ENCODE results near the gene FRMD3. TPM values are rescaled to one million over a fixed set of nuclear protein-coding genes. Genes with fewer than 3 reads are reported as not detected.

Gene FRMD3
- total and polyA plus RNA-seq, 4 donors: 0.16 to 0.75 (median 0.48) TPM

DNA sequence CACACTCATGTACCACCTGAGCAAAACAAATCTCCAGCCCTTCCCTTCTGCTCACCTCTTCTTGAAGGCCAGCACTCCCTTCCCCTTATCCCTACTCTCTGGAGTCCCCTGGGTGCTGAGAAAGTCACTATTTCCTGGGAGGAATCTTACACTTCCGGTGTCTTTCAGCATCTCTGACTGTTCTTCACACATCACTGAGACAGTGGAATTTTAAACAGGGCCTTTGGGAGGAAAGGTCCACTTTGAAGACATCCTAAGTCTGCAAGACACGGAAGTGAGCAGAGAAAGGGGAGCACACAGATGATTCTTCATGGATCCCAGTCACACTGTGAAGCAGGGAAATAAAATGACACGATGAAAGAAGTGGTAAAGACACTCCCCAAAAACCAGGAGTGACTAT lies 25.6 kb downstream of the FRMD3 start:
- TF ChIP-seq, protein P1, sequence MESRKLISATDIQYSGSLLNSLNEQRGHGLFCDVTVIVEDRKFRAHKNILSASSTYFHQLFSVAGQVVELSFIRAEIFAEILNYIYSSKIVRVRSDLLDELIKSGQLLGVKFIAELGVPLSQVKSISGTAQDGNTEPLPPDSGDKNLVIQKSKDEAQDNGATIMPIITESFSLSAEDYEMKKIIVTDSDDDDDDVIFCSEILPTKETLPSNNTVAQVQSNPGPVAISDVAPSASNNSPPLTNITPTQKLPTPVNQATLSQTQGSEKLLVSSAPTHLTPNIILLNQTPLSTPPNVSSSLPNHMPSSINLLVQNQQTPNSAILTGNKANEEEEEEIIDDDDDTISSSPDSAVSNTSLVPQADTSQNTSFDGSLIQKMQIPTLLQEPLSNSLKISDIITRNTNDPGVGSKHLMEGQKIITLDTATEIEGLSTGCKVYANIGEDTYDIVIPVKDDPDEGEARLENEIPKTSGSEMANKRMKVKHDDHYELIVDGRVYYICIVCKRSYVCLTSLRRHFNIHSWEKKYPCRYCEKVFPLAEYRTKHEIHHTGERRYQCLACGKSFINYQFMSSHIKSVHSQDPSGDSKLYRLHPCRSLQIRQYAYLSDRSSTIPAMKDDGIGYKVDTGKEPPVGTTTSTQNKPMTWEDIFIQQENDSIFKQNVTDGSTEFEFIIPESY (IDR thresholded peaks at IDR 0.05): no peak
- TF ChIP-seq GABPA (IDR thresholded peaks at IDR 0.05 in 1 of 2, conservative IDR thresholded peaks at IDR 0.05 in 1 of 2): no peak
- H3K4me3 ChIP-seq (ENCODE audit: low read depth in 1 of 3, low read length in 3 of 3): no peak overlapping the region
- WGBS: 95% methylated on average over 3 of the region's 3 CpGs
- no peak for DNase-seq (ENCODE audit: low spot score)
- peaks cover 0 to 8% (median 4%) of the 10 kb centered on the region in 4 donors for H3K4me1 ChIP-seq (ENCODE audit: control insufficient read depth in 4 of 4, insufficient read depth in 4 of 4, low read length in 3 of 4)
- no peak overlapping the region for H3K27ac ChIP-seq (ENCODE audit: low read depth in 1 of 2, low read length in 2 of 2)
- H3K36me3 ChIP-seq (ENCODE audit: control insufficient read depth in 4 of 4, insufficient read depth in 3 of 4, low read depth in 1 of 4, low read length in 3 of 4): no peaks in the 10 kb centered on the region
- H3K9ac ChIP-seq (ENCODE audit: low read depth in 1 of 2, low read length in 2 of 2): no peak overlapping the region
- no peaks in the 10 kb centered on the region for H3K27me3 ChIP-seq (ENCODE audit: control insufficient read depth in 4 of 4, insufficient read depth in 4 of 4, low read length in 3 of 4)
- H3K9me3 ChIP-seq (ENCODE audit: control insufficient read depth in 4 of 4, low read length in 3 of 4): no peaks in the 10 kb centered on the region

DNA sequence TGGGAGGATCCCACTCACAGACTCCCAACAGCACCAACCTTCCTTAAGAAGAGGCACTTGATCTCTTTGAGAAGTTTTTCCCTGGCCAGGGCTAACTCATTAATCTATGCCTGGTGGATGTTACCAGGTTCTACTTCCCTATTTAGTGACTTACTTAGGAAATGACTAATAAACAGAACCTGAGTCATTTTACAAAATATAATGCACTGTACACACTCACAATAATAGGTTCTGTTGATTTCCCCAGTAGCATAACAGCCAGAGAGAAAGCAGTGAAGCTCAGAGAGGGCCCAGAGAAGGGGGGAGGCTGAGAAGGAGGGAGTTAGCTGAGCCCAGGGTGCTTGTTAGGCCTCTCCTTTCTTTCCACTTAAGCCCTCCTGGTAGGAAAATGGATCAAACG lies 27.1 kb downstream of the FRMD3 start:
- no peak overlapping the region for H3K9ac ChIP-seq (ENCODE audit: low read depth in 1 of 2, low read length in 2 of 2)
- DNase-seq (ENCODE audit: low spot score): no peak
- WGBS: 71% methylated on average over 1 of the region's 1 CpG
- no peaks in the 10 kb centered on the region for H3K36me3 ChIP-seq (ENCODE audit: control insufficient read depth in 4 of 4, insufficient read depth in 3 of 4, low read depth in 1 of 4, low read length in 3 of 4)
- no peaks in the 10 kb centered on the region for H3K27me3 ChIP-seq (ENCODE audit: control insufficient read depth in 4 of 4, insufficient read depth in 4 of 4, low read length in 3 of 4)
- no peaks in the 10 kb centered on the region for H3K9me3 ChIP-seq (ENCODE audit: control insufficient read depth in 4 of 4, low read length in 3 of 4)
- H3K4me3 ChIP-seq (ENCODE audit: low read depth in 1 of 3, low read length in 3 of 3): no peak overlapping the region
- TF ChIP-seq GABPA (IDR thresholded peaks at IDR 0.05 in 1 of 2, conservative IDR thresholded peaks at IDR 0.05 in 1 of 2): no peak
- TF ChIP-seq, protein P2, sequence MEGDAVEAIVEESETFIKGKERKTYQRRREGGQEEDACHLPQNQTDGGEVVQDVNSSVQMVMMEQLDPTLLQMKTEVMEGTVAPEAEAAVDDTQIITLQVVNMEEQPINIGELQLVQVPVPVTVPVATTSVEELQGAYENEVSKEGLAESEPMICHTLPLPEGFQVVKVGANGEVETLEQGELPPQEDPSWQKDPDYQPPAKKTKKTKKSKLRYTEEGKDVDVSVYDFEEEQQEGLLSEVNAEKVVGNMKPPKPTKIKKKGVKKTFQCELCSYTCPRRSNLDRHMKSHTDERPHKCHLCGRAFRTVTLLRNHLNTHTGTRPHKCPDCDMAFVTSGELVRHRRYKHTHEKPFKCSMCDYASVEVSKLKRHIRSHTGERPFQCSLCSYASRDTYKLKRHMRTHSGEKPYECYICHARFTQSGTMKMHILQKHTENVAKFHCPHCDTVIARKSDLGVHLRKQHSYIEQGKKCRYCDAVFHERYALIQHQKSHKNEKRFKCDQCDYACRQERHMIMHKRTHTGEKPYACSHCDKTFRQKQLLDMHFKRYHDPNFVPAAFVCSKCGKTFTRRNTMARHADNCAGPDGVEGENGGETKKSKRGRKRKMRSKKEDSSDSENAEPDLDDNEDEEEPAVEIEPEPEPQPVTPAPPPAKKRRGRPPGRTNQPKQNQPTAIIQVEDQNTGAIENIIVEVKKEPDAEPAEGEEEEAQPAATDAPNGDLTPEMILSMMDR (IDR thresholded peaks at IDR 0.05; ENCODE audit: low read depth, low read length, missing input control): no peak
- no peak for TF ChIP-seq YY1 (IDR thresholded peaks at IDR 0.05)
- no peak for TF ChIP-seq SP1 (IDR thresholded peaks at IDR 0.05)
- TF ChIP-seq, protein P3, sequence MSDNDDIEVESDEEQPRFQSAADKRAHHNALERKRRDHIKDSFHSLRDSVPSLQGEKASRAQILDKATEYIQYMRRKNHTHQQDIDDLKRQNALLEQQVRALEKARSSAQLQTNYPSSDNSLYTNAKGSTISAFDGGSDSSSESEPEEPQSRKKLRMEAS (IDR thresholded peaks at IDR 0.05): no peak
- no peak for TF ChIP-seq HNF4G (IDR thresholded peaks at IDR 0.05)
- TF ChIP-seq FOXA1 (IDR thresholded peaks at IDR 0.05): no peak
- TF ChIP-seq NR2F2 (IDR thresholded peaks at IDR 0.05): no peak
- TF ChIP-seq RAD21 (IDR thresholded peaks at IDR 0.05): no peak
- TF ChIP-seq, protein P1 (IDR thresholded peaks at IDR 0.05): no peak
- H3K4me1 ChIP-seq (ENCODE audit: control insufficient read depth in 4 of 4, insufficient read depth in 4 of 4, low read length in 3 of 4): peaks cover 0 to 8% (median 4%) of the 10 kb centered on the region in 4 donors
- no peak overlapping the region for H3K27ac ChIP-seq (ENCODE audit: low read depth in 1 of 2, low read length in 2 of 2)

DNA sequence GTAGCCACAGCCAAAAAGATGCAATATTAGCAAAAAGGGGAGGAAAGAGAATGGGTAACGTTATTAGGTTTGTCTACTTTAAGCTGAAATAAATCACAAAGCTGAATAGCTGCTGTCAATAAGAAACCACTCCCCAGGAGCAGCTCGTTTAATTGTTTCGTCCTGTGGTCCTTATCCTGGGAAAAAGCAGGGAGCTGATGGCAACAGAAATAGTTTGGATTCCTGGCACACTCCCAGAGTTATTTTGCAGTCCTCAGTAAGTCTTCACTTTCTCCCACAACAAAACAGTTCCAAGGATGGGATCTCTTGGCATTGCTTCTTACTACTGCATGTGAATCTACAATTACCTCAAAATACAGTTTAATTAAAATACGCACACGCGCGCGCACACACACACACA lies 28.8 kb downstream of the FRMD3 start:
- no peaks in the 10 kb centered on the region for H3K9me3 ChIP-seq (ENCODE audit: control insufficient read depth in 4 of 4, low read length in 3 of 4)
- 69% methylated on average over 8 of the region's 8 CpGs for WGBS
- H3K27ac ChIP-seq (ENCODE audit: low read depth in 1 of 2, low read length in 2 of 2): no peak overlapping the region
- H3K9ac ChIP-seq (ENCODE audit: low read depth in 1 of 2, low read length in 2 of 2): no peak overlapping the region
- no peaks in the 10 kb centered on the region for H3K27me3 ChIP-seq (ENCODE audit: control insufficient read depth in 4 of 4, insufficient read depth in 4 of 4, low read length in 3 of 4)
- DNase-seq (ENCODE audit: low spot score): no peak
- H3K36me3 ChIP-seq (ENCODE audit: control insufficient read depth in 4 of 4, insufficient read depth in 3 of 4, low read depth in 1 of 4, low read length in 3 of 4): no peaks in the 10 kb centered on the region
- peaks cover 0 to 1% (median under 1%) of the 10 kb centered on the region in 4 donors for H3K4me1 ChIP-seq (ENCODE audit: control insufficient read depth in 4 of 4, insufficient read depth in 4 of 4, low read length in 3 of 4)
- H3K4me3 ChIP-seq (ENCODE audit: low read depth in 1 of 3, low read length in 3 of 3): no peak overlapping the region
- TF ChIP-seq HNF4G (IDR thresholded peaks at IDR 0.05) (no peak), GABPA (IDR thresholded peaks at IDR 0.05 in 1 of 2, conservative IDR thresholded peaks at IDR 0.05 in 1 of 2) (no peak), TAF1 (conservative IDR thresholded peaks at IDR 0.05) (no peak), SP1 (IDR thresholded peaks at IDR 0.05) (no peak), HNF4A (conservative IDR thresholded peaks at IDR 0.05) (no peak), EGR1 (IDR thresholded peaks at IDR 0.05; ENCODE audit: low read depth in 2 of 2) (no peak), JUND (IDR thresholded peaks at IDR 0.05) (no peak), FOXA2 (IDR thresholded peaks at IDR 0.05) (no peak), YY1 (IDR thresholded peaks at IDR 0.05) (no peak), RXRA (IDR thresholded peaks at IDR 0.05) (no peak), RAD21 (IDR thresholded peaks at IDR 0.05) (no peak), FOXA1 (IDR thresholded peaks at IDR 0.05) (no peak), NR2F2 (IDR thresholded peaks at IDR 0.05) (no peak)
- TF ChIP-seq, protein P1 (IDR thresholded peaks at IDR 0.05): no peak
- TF ChIP-seq, protein P3 (IDR thresholded peaks at IDR 0.05): no peak
- TF ChIP-seq, protein P4, sequence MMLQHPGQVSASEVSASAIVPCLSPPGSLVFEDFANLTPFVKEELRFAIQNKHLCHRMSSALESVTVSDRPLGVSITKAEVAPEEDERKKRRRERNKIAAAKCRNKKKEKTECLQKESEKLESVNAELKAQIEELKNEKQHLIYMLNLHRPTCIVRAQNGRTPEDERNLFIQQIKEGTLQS (IDR thresholded peaks at IDR 0.05): no peak
